NCI-H748 treated with DMSO at 0.1 percent for 48 hours (cell line): ENCODE data around the gene SORCS2.

Experiments used
- DNase-seq: peaks from one replicate; lab custom pipeline; 2025; lab: John Stamatoyannopoulos, UW

SORCS2 gene

GRCh38 chr4:7186516-7187167 is 5.7 kb upstream of the SORCS2 start:
- no peak for DNase-seq

GRCh38 chr4:7187168-7187535 is 5.2 kb upstream of the SORCS2 start:
- DNase-seq: no peak

- no peak for DNase-seq
These were observed 4.6 kb upstream of the SORCS2 start for GRCh38 chr4:7187691-7188090.

- DNase-seq: no peak
These were observed 3.3 kb upstream of the SORCS2 start for GRCh38 chr4:7189066-7189465.

GRCh38 chr4:7189475-7190277 is 2.7 kb upstream of the SORCS2 start:
- DNase-seq: no peak

- no peak for DNase-seq
These were observed 2.1 kb upstream of the SORCS2 start for GRCh38 chr4:7190278-7190594.

- no peak for DNase-seq
These were observed 1.4 kb upstream of the SORCS2 start for GRCh38 chr4:7190691-7191545.

- no peak for DNase-seq
These were observed 639 bp upstream of the SORCS2 start for GRCh38 chr4:7191546-7192251.

GRCh38 chr4:7193030-7193958 is 956 bp downstream of the SORCS2 start:
- no peak for DNase-seq

GRCh38 chr4:7194251-7195140 is 2.2 kb downstream of the SORCS2 start:
- no peak for DNase-seq

- no peak for DNase-seq
These were observed 2.8 kb downstream of the SORCS2 start for GRCh38 chr4:7195141-7195515.

GRCh38 chr4:7195546-7196287 is 3.4 kb downstream of the SORCS2 start:
- no peak for DNase-seq

- no peak for DNase-seq
These were observed 3.9 kb downstream of the SORCS2 start for GRCh38 chr4:7196288-7196651.

- DNase-seq: no peak
These were observed 4.4 kb downstream of the SORCS2 start for GRCh38 chr4:7196736-7197135.

- no peak for DNase-seq
These were observed 5.6 kb downstream of the SORCS2 start for GRCh38 chr4:7197910-7198309.

GRCh38 chr4:7198440-7199128 is 6.2 kb downstream of the SORCS2 start:
- no peak for DNase-seq

GRCh38 chr4:7199129-7199725 is 6.9 kb downstream of the SORCS2 start:
- DNase-seq: no peak

GRCh38 chr4:7199771-7200441 is 7.6 kb downstream of the SORCS2 start:
- DNase-seq: no peak
